Fibroblast of skin of right biceps (primary cell): ENCODE data around the gene SLC13A3.

ENCODE experiments used
- DNase-seq: peaks from one replicate; pipeline ENCODE4 v3.0.0-alpha.2; 2013

Gene SLC13A3

DNA sequence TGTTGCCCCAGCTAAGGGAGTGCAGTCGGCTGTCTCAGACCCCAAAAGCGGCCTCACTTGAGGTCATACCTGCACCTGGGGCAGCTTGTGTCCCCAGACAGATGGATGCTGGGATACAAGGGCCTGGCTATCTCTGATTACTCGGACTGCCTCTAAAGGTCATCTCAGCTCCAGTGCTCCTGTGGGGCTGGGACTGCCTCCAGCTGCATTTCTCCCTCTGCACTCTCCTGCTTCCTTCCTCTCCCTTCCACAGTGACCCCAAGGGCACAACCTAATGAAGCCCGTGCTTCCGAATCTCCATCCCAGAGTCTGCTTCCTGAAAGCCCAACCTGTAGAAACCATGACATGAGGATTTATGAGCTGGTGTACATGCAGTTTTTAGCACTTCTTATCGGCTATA, 78.0 kb downstream of the SLC13A3 start:
- no peak for DNase-seq

DNA sequence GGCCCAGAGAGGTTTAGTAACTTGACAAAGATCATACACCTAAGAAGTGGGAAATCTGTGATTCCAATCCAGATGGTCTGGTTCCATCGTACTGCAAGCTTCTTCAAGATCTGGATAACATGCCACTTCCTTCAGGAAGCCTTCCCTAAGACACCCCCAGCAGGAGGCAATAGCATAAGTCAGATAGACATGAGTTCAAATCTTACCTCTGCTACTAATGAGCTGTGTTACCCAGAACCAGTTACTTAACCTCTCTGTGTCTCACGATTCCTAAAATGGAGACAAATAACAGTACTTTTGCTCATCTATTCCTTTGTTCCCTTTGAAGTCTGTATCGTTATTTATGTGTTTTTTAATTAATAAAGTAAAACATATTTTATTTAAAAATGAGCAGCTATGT, 78.5 kb downstream of the SLC13A3 start:
- no peak for DNase-seq

DNA sequence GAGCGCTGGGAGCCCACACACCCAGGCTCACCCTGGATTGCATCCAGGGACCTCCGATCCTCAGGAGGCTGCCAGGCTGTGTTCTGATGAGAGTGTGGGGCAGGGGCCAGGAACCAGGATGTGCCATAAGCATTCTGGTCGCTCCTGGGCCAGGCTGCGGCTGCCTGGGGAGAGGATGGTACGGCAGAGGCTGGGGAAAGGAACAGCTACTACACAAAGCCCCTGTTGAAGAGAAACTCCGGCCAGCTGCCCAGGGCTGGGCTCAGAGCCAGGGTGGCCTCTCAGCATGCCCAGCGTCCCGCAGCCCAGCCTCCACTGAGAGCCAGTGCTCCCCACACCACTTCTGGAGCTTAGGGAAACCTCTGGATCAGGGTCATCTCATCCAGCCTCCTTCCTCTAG, 79.1 kb downstream of the SLC13A3 start:
- no peak for DNase-seq

DNA sequence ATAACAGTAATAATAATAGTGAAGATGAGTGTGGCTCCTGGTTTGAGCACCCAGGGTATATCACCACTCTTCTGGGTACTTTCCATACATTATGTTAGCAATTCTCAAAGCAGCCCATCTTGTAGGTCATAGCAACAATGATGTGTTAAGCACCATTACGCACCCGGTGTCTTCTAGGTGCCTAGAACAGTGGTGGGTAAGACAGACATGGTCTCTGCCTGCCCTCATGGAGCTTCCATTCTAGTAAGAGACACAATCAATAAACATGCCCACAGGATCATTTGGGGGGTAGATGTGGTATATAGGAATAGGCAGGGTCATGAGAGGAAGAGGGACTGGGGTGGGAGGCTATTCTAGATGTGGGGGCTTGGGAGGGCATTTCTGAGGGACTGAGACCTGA, 79.8 kb downstream of the SLC13A3 start:
- DNase-seq: no peak

DNA sequence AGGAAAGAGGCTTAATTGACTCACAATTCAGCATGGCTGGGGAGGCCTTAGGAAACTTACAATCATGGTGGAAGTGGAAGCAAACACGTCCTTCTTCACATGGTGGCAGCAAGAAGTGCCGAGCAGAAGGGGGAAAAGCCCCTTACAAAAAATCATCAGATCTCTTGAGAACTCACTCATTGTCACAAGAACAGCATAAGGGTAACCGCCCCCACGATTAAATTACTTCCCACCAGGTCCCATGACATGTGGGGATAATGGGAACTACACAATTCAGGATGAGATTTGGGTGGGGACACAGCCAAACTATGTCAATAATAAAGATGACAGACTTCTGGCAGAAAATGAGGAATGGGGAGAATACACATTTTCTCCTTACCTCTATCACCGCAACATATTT, 80.3 kb downstream of the SLC13A3 start:
- no peak for DNase-seq

DNA sequence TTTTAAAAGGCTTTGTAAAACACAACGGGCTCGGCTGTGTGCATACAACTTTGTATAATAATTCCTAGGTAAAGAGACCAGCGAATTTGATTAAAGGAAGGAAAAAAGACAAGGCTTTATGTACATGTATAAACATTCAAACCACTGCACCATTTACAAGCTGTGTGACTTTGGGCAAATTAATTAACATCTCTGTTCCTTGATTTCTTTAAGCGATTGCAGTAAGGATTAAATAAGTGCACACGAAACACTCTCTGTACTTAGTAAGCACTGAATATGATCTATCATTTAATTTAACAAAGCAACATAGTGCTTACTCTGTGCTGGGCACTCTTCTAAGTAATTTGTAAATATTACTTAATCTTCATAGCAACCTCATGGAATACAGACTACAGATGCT, 81.3 kb downstream of the SLC13A3 start:
- DNase-seq: no peak

DNA sequence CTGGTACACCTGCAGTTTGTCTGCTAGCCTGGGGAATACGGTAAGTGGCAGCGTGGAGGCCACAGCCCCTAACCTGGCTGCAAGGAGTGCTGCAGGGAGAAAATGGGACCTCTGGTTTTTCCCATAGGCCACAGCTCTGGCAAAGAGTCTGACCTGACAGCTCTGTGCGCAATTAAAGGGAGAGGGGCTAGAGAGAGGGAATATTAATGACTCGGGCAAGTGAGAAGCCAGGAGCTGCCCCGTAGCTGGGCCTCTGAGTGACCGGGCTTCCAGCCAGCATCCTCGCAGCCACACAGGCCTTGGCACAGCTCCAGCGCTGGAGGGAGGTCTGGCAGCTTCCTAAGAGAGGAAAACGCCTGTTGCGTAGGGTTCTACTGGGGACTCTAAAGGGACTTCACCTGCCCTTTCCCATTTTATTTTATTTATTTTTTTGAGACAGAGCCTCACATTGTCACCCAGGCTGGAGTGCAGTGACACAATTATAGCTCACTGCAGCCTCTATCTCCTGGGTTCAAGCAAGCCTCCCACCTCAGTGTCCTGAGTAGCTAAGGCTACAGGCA, 82.6 kb downstream of the SLC13A3 start:
- peak; percentile 78 for DNase-seq

DNA sequence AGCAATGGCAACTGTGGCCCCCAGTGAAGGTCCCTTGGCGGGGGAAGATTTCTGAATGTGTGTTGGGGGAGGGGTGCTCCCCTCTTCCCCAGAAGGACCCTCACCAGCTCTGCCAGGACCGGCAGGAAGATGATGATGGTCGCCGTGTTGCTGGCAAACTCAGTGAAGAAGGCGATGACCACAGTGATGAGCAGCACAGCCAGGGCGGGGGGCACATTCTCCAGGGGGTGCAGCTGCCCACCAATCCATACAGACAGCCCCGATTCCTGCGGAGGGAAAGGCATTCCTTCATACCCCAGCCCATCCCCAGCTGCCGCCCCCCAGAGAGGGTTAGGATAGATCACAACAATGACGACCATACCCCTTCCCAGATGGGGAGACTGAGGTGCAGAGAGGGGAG, 85.1 kb downstream of the SLC13A3 start:
- DNase-seq: no peak

DNA sequence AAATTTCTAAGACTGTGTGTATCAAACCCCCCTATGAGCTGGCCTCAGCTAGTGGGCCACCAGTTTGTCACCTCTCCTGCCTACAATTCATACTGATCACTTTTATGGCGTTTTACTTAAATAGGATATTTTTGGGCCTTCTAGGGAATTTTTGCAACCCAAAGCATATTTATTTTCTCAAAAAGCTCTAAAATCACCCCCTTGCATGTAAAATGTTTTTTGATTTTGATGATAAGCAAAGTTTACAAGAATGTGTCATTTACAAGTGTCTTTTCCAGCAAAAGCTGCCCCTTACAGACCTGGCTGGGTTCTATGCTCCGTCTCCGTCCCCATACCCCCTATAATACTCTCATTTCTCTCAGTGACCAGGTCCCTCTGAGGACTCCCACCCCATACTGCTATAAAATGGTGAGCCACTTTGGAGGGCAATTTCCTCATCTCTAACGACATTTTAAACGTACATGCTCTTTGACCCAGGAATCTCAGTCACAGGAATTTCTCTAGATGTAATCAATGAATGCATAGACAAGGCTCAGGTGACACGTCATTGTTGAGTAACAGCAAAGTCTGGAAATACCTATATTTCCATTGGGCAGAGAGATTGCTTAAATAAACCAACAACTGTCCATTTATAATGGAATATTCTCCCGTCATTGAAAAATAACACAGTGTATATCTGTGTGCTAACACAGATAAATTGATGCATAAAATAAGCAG, 86.9 kb downstream of the SLC13A3 start:
- DNase-seq: no peak

DNA sequence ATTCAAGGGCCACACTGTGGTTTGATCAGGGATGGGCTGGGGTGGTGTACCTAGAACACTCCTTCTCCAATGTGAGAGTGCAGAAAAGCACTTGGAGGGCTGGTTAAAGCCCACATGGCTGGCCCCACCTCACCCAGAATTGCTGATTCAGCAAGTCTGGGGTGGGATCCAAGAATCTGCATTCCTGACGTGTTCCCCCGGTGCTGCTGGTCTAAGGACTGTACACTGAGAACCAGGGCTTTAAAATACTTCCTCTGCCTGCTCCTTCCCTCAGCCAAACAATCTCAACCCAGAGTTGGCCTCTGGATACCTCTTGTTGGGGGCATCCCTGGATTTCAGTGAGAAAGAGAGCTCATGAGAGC, 87.4 kb downstream of the SLC13A3 start:
- no peak for DNase-seq

DNA sequence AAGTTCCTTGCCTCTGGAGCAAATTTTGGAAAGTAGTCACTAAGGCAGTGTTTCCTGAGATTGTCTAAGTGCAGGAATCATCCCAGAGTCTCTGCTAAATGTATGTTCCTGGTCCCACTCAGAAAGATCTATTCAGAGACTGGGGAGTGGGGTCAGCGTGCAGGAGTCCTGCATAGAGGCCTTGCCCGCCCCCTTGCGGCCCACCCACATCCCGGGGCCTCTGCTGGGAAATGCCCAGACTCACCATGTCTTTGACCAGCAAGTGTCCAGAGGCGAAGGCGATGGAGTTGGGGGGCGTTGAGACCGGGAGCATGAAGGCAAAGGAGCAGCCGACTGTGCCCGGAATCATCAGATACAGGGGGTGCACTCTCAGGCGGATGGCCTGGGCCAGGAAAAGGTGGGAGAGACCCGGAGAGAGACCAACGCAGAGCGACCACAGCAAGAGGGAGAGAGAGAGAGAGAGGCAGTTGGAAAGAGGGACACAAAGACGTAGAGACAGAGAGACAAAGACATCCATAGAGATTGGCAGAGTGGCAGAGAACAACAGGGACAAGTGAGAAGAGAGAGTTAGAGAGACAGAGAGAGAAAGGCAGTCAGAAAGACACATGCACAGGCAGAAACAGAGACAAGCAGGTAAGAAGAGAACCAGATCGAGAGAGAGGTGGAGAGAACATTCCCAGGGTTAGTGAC, 87.9 kb downstream of the SLC13A3 start:
- no peak for DNase-seq

DNA sequence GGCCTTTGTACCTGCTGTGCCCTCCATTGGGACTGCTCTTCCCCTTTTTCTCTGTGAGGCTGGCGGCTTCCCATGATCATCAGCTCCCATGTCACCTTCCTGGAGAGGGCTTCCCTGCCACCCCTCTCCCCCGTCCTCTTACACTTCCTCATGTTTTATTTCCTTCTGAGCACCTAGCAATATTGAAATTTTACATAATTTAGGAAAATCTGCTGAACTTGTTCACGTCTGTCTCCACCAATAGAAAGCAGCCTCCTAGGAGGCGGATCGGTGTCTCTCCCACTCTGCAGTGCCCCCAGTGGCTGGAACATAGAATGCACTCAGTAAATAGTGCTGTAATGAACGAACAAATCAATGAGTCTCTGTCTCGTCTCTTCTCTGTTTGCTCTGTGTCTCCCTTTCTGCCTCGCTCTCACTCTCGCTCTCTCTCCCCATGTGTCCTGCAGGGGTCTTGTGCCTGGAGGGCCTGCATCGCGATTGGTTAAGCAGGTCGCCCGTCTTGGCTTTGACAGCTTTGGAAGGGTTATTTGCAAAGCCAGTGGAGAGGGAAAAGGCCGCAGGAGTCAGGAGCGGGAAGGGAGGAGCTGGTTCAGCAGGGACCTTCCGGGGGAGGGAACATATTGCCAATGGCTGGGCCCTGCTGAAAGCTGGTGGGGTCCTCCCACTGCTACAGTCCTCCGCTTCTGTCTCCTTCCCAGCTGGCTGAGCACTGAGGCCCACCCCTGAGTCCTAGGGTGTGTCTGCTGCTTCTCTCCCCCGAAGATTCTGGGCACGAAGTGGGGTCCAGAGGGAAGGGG, 88.7 kb downstream of the SLC13A3 start:
- peak; percentile 61 for DNase-seq

DNA sequence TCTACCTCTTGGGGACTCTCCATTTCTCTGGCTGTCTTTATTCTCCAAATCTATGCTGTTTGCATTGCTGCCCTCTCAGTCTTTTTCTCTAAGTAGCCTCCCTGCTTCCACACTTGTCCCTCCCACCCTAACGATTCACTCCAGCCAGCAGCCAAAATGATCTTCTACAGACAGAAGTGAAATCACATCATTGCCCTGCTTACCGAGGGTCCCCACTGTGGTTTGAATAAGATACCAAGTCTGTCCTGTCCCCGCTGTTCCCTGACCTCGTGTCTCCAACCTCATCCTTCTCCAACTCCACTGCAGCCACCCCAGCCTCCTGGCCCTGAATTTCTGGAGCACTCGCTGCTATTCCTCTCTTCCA, 89.3 kb downstream of the SLC13A3 start:
- DNase-seq: no peak

DNA sequence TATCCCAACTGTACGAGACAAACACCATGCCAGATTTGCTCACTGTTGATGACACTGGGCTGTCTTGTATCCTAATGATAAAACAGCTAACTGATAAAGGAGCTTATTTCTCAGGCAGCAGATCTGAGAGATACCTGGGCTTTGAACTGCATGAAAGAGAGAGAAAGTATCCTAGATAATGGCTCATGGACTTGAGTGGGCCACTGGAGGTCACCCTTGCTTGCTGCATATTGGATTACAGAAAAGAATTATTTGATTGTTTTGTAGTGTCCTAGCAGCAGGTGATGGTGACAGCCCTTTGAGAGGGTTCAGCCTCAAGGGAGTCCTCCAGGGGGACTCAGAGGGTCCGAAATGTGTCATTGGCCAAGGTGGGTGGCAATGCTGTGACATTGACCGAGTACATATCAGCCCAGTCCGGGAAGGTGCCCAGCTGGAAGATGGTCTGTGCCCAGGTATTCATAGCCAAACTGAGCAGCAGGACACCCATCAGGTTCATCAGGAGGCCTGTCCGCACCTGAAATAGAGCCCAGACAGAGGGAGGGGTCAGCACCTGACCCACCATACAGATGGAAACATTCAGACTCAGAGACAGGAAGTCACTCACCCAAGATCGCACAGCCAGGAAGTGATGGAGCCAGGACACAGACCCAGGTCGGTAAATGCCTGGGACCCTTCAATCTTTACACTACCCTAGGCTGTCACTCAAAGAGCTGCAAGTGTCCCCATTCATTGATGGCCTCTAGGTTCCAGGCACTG, 91.4 kb downstream of the SLC13A3 start:
- DNase-seq: no peak

DNA sequence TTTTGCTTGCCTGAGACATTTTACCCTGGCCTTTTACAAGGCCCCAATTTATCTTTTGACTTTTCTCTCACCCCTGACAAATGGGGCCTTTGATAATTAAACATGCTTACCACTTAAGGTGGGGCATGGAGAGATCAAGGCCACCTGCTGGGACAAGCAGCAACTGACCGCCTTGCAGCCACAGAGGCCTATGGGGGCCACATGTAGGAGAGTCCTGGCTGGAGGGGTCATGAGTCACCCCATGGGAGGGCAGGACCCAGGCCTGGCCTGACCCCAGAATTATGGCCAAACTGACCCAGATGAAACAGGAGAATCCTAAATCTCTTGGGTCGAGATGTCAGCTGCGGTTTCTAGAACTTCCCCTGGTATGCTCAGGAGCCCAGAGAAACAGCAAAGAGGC, 92.3 kb downstream of the SLC13A3 start:
- no peak for DNase-seq

DNA sequence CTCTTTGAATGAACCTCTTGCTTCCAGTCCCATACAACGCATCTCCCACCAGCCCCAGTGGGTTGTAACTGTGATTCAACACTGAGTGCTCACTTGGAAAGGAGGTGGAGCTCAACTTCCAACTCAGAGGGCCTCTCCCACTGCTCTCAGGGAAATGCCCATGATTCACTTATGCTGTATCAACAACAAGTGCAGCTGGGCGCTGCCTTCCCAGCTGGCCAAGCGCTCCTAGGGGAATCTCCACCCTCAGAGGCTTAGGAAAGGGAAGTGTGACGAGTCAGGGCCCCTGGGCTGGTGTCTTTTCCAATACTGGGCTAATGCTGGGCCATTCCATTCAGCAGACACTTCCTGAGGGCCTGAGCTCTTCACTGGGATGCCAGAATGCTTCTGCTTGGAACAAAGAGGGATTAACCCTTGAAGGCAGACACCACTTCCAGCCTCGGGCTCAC, 92.7 kb downstream of the SLC13A3 start:
- peak; percentile 71 for DNase-seq

DNA sequence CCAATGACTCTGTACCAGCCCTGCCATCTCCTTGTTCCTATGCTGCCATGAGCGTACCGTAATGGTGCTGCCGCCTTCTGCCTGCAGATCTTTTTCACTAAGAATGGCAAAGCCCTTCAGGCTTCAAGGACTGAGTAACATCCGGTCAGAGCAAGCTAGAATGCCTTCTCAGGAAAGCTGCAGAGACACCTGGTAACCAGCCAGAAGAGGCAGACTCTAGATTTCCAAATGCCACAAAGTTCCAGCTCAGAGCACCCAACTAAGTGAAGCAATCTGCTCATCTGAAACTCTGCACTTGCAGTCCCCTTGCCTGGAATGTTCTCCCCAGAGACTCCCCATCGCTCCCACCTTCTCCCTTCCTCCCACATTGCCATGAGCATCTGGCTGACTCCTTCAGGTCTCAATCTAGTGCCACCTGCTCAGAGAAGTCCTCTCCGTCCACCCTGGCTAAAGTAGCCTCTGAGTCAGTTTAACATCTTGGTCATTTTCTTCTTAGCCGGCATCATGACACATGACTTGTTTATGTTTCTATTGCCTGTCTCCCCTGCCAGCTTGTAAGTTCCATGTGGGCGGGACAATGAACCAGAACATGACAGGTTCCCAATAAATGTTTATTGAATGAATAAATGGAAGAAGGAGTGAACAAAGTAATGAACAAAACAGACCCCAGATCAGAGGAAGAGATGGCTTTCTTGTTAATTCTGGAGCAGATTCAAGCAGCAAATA, 93.9 kb downstream of the SLC13A3 start:
- peak; percentile 6 for DNase-seq

DNA sequence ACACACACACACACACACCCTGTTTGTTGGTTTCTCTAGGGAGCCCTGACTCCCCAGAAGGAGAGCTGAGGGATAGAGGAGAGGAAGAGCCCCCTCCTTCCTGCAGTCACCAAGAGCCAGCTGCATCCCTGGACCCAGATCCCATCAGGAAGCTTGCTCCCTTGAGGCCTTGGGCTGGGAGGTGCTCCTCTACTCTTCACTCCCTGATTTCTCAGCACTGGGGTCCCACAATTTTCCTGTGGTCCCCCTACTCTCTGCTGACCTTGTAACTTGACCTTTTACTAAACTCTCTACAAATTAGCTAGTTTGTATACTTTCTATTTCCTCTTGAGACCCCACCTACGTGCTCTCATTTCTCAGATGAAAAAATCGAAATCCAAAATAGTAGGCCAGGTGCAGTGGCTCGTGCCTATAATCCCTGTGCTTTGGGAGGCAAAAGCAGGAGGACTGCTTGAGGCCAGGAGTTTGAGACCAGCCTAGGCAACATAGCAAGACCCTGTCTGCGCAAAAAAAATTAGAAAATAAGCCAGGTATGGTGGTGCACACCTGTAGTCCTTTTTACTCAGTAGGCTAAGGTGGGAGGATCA, 95.8 kb downstream of the SLC13A3 start:
- DNase-seq: no peak

DNA sequence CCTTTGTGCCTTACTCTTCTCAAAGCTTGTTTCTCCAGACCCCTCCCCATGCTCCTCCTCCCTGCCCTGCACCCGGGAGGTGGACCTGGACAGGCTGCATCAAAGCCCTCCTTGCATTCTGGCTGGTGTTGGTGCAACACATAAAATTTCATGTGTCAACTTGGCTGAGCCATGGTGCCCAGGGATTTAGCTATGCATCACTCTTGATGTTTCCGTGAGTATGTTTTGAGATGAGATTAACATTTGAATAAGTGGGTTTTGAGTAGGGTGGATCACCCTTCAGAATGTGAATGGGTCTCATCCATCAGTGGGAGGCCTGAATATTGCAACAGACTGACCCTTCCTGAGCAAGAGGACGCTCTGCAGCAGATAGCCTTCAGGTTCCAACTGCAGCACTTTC, 96.4 kb downstream of the SLC13A3 start:
- DNase-seq: no peak

DNA sequence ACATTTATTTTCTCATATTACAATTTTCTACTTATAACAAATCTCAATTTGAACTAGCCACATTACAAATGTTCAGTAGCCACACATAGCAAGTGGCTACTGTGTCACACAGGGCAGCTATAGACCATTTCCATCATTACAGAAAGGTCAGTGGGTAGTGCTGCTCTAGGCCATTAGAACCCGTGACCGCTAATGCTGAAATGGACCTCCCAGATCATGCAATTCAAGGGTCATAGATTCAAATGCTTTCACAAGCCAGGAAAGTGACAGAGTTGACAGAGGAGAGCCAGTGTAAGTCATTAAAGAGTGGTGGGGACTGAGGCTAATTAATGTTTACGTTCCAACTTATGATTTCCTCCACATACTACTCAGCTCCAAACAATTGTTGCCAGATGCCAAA, 97.3 kb downstream of the SLC13A3 start:
- DNase-seq: no peak

DNA sequence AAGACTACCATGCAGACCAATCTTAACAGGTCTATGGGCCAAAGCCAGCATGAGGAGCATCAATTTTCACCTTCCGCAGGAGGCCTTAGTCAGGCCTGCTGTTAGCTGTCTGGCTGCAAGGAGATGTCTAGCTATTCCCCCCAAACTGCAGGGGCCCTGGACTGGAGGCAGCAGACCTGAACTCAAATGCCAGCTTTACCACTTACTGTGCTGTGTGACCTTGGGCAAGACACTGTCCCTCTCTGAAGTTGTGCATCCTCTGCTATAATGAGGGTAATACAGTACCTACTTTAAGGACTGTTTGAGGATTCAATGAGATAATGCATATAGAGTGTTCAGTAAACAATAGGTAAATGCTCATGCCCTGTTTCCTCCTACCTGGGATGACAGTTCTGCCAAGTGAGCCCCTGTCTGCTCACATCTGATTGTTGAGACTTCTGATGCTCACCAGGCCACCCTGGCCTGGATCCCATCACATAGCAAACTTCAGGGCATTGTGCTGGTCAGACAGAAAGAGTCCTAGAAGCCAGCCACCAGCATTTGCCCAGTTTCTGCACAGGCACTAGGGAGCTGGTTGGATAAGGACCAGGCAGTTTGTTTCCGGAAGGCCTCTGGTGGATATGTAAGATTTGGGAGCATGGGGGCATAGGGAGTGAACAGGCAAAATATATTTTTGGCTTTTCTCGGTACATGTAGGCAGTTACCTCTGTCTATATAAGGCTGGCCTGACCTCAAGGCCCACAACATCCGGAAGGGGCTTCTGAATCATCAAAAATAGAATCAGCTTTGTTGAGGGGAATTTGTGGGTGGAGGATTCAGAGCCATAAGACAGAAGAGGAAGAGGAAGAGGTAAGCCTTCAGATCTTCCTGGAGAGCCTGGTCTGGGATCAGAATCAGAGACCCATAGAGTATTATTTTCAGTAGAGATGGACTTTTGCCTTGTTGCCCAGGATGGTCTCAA, 98.5 kb downstream of the SLC13A3 start:
- DNase-seq: no peak
